Measurements from ENCODE around the gene KIAA1217. TPM values are rescaled to one million over a fixed set of nuclear protein-coding genes. Genes with fewer than 3 reads are reported as not detected.
"Not testable (repeated sequence)": the region's sequence is repeated elsewhere in the genome, so short reads cannot be mapped to it uniquely, and the experiment has no call there.

Gene KIAA1217
- total RNA-seq, 2 experiments from 2014 or later = 0.10 to 0.11 TPM

- CTCF ChIA-PET = no interaction called here
- POLR2A ChIA-PET = no interaction called here
These were observed 219.5 kb downstream of the KIAA1217 start for GRCh38 chr10:24428410-24428782.

- POLR2A ChIA-PET = no interaction called here
- CTCF ChIA-PET = no interaction called here
These were observed 221.7 kb downstream of the KIAA1217 start for GRCh38 chr10:24430591-24430990.

GRCh38 chr10:24432478-24433416 lies 223.8 kb downstream of the KIAA1217 start:
- ChIA-PET POLR2A (no interaction called here), CTCF (no interaction called here)

- ChIA-PET CTCF (no interaction called here), POLR2A (interaction anchor here (0.6 kb wide), 1 partner anchor 85 kb away, joined by 4 read pairs; no protein-coding TSS in a partner anchor)
These were observed 224.8 kb downstream of the KIAA1217 start for GRCh38 chr10:24433705-24434104.

- POLR2A ChIA-PET = no interaction called here
- CTCF ChIA-PET = no interaction called here
These were observed 226.0 kb downstream of the KIAA1217 start for GRCh38 chr10:24434961-24435360.

- ChIA-PET CTCF (no interaction called here), POLR2A (no interaction called here)
These were observed 226.4 kb downstream of the KIAA1217 start for GRCh38 chr10:24435374-24435773.

- CTCF ChIA-PET = no interaction called here
- POLR2A ChIA-PET = no interaction called here
These were observed 228.4 kb downstream of the KIAA1217 start for GRCh38 chr10:24437302-24437701.

GRCh38 chr10:24438800-24439199 lies 229.9 kb downstream of the KIAA1217 start:
- POLR2A ChIA-PET = no interaction called here
- CTCF ChIA-PET = no interaction called here

- POLR2A ChIA-PET = no interaction called here
- CTCF ChIA-PET = no interaction called here
These were observed 231.0 kb downstream of the KIAA1217 start for GRCh38 chr10:24439935-24440334.

GRCh38 chr10:24440817-24441797 lies 232.2 kb downstream of the KIAA1217 start:
- CTCF ChIA-PET = no interaction called here
- POLR2A ChIA-PET = no interaction called here

GRCh38 chr10:24442234-24442633 lies 233.3 kb downstream of the KIAA1217 start:
- POLR2A ChIA-PET = no interaction called here
- CTCF ChIA-PET = no interaction called here

GRCh38 chr10:24442641-24443174 lies 233.8 kb downstream of the KIAA1217 start:
- CTCF ChIA-PET, POLR2A ChIA-PET: not testable (repeated sequence)

- CTCF ChIA-PET = no interaction called here
- POLR2A ChIA-PET = no interaction called here
These were observed 235.4 kb downstream of the KIAA1217 start for GRCh38 chr10:24444337-24444736.

- CTCF ChIA-PET, POLR2A ChIA-PET: not testable (repeated sequence)
These were observed 237.0 kb downstream of the KIAA1217 start for GRCh38 chr10:24445958-24446357.

- POLR2A ChIA-PET = no interaction called here
These were observed 237.8 kb downstream of the KIAA1217 start for GRCh38 chr10:24446739-24447138.

GRCh38 chr10:24448351-24448999 lies 239.5 kb downstream of the KIAA1217 start:
- ChIA-PET POLR2A (no interaction called here), CTCF (no interaction called here)

More at GRCh38 chr10:24446739-24447138, 237.8 kb downstream of the KIAA1217 start:
- CTCF ChIA-PET = no interaction called here

- CTCF ChIA-PET = no interaction called here
- POLR2A ChIA-PET = no interaction called here
These were observed 240.4 kb downstream of the KIAA1217 start for GRCh38 chr10:24449321-24449740.

- POLR2A ChIA-PET = no interaction called here
- CTCF ChIA-PET = no interaction called here
These were observed 240.9 kb downstream of the KIAA1217 start for GRCh38 chr10:24449769-24450310.

GRCh38 chr10:24451325-24451820 lies 242.4 kb downstream of the KIAA1217 start:
- POLR2A ChIA-PET = no interaction called here

GRCh38 chr10:24452030-24452429 lies 243.1 kb downstream of the KIAA1217 start:
- CTCF ChIA-PET = no interaction called here
- POLR2A ChIA-PET = no interaction called here

More at GRCh38 chr10:24451325-24451820, 242.4 kb downstream of the KIAA1217 start:
- CTCF ChIA-PET = no interaction called here
